ENCODE results near the gene ARFRP1. TPM values are rescaled to one million over a fixed set of nuclear protein-coding genes. Genes with fewer than 3 reads are reported as not detected.
A peak's percentile ranks its signal among the peaks of the same experiment; 100 is the strongest.

ARFRP1 gene
- total and polyA plus RNA-seq, 2 of the 13 experiments (the other 11 are each of a cell fraction or from before 2014, with no cell fraction given): 32.0 to 51.1 TPM

GRCh38 chr20:63697357-63697867 is 10.4 kb downstream of the ARFRP1 start (continued):
- TF ChIP-seq NFIC (IDR thresholded peaks at IDR 0.05; ENCODE audit: low read length): no peak

GRCh38 chr20:63696628-63697356 is 11.0 kb downstream of the ARFRP1 start, which contains the start of gene TNFRSF6B:
Gene TNFRSF6B (plus strand): TSS chr20:63696652. CDS start chr20:63696768, 116 bp downstream.
- POLR2A ChIA-PET: interaction anchor here (1.0 to 1.7 kb wide), 3 partner anchors 11 to 41 kb away, joined by 3 to 9 read pairs (median 3); partner anchors contain the start of genes ARFRP1, RTEL1 and ZGPAT
- peaks cover 21% of the 10 kb centered on the region for H3K4me1 ChIP-seq (ENCODE audit: insufficient read depth, low read length)
- 64% methylated on average over 37 of the region's 52 CpGs for WGBS (ENCODE audit: low lambda C conversion rate)
- no peak within 1 kb of the TSS for H2AFZ ChIP-seq (ENCODE audit: low read length)
- H3K4me3 ChIP-seq (replicated peaks in 1 of 3; ENCODE audit: insufficient read depth in 1 of 3, low read depth in 2 of 3, low read length in 3 of 3): peak within 1 kb of the TSS in 2 of 3 experiments; percentile 0 to 43; a peak in 1 of 6 replicates
- BruUV-seq (replicated peaks): no TSS peak
- no peaks in the 10 kb centered on the region for H3K9me3 ChIP-seq (ENCODE audit: low read length)
- CTCF ChIA-PET (ENCODE audit: low intra/inter-chr PET ratio, low total read pairs): no interaction called here
- DNase-seq (ENCODE audit: low spot score) (no peak), ATAC-seq (peak; percentile 21), FAIRE-seq (no peak)
- H3K36me3 ChIP-seq (replicated peaks in 1 of 2; ENCODE audit: control insufficient read depth in 1 of 2, insufficient read depth in 2 of 2, low read length in 2 of 2): peaks cover 4% of the 10 kb centered on the region in 2 experiments; a peak in 4 of 5 replicates
- H3K27me3 ChIP-seq (ENCODE audit: control insufficient read depth in 1 of 2, insufficient read depth in 2 of 2, low read length in 2 of 2): no peaks in the 10 kb centered on the region
- no peak within 1 kb of the TSS for H3K27ac ChIP-seq (ENCODE audit: extremely low read length, insufficient read depth, low read length)
- intact Hi-C loops (cut with micrococcal nuclease; ENCODE audit: unreplicated experiment) (no loop called here), in situ Hi-C loops (cut with HindIII; ENCODE audit: extremely low pct_ligation_motif_present, low pct_unique_long_range_greater_than_20kb) (no loop called here)
- H3K9ac ChIP-seq (ENCODE audit: insufficient read depth, low read depth, low read length): peak within 1 kb of the TSS; percentile 49
- H3K79me2 ChIP-seq (ENCODE audit: insufficient read depth, low read length): no peaks in the 10 kb centered on the region
- H3K4me2 ChIP-seq (ENCODE audit: low read depth, low read length): peak within 1 kb of the TSS; percentile 63
- H4K20me1 ChIP-seq (ENCODE audit: insufficient read depth, low read length): peaks cover 4% of the 10 kb centered on the region; the same call in 1 of the 2 replicates
- no peak for TF ChIP-seq ZNF501 (CRISPR knock-in tag; IDR thresholded peaks at IDR 0.05)
- no peak for TF ChIP-seq KDM1A (CRISPR knock-in tag; IDR thresholded peaks at IDR 0.05)
- no peak for TF ChIP-seq ZNF207 (IDR thresholded peaks at IDR 0.05; ENCODE audit: borderline replicate concordance)
- TF ChIP-seq ZNF382 (CRISPR knock-in tag; IDR thresholded peaks at IDR 0.05; ENCODE audit: borderline replicate concordance): no peak
- no peak for TF ChIP-seq ZNF292 (CRISPR knock-in tag; IDR thresholded peaks at IDR 0.05; ENCODE audit: borderline replicate concordance, low read depth)
- TF ChIP-seq, protein P1, sequence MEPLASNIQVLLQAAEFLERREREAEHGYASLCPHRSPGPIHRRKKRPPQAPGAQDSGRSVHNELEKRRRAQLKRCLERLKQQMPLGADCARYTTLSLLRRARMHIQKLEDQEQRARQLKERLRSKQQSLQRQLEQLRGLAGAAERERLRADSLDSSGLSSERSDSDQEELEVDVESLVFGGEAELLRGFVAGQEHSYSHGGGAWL (CRISPR knock-in tag; IDR thresholded peaks at IDR 0.05): peak; percentile 47; the same call in 1 of the 2 replicates
- TF ChIP-seq HDAC1 (CRISPR knock-in tag; IDR thresholded peaks at IDR 0.05): no peak
- TF ChIP-seq THAP8 (CRISPR knock-in tag; IDR thresholded peaks at IDR 0.05; ENCODE audit: borderline replicate concordance): no peak
- TF ChIP-seq YEATS2 (CRISPR knock-in tag; IDR thresholded peaks at IDR 0.05; ENCODE audit: borderline replicate concordance): 0 out of 2 replicates have a peak, but pooled peaks have one; percentile 18
- TF ChIP-seq ZNF709 (CRISPR knock-in tag; IDR thresholded peaks at IDR 0.05): no peak
- no peak for TF ChIP-seq MTA1 (CRISPR knock-in tag; IDR thresholded peaks at IDR 0.05; ENCODE audit: borderline replicate concordance)
- TF ChIP-seq, protein P2, sequence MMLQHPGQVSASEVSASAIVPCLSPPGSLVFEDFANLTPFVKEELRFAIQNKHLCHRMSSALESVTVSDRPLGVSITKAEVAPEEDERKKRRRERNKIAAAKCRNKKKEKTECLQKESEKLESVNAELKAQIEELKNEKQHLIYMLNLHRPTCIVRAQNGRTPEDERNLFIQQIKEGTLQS (CRISPR knock-in tag; IDR thresholded peaks at IDR 0.05): no peak; the same call in 1 of the 2 replicates
- no peak for TF ChIP-seq IKZF1 (IDR thresholded peaks at IDR 0.05)
- no peak for TF ChIP-seq ZNF33B (CRISPR knock-in tag; IDR thresholded peaks at IDR 0.05)
- peak; percentile 70; the same call in 1 of the 2 replicates for TF ChIP-seq ERF (CRISPR knock-in tag; IDR thresholded peaks at IDR 0.05)
- TF ChIP-seq, protein P3, sequence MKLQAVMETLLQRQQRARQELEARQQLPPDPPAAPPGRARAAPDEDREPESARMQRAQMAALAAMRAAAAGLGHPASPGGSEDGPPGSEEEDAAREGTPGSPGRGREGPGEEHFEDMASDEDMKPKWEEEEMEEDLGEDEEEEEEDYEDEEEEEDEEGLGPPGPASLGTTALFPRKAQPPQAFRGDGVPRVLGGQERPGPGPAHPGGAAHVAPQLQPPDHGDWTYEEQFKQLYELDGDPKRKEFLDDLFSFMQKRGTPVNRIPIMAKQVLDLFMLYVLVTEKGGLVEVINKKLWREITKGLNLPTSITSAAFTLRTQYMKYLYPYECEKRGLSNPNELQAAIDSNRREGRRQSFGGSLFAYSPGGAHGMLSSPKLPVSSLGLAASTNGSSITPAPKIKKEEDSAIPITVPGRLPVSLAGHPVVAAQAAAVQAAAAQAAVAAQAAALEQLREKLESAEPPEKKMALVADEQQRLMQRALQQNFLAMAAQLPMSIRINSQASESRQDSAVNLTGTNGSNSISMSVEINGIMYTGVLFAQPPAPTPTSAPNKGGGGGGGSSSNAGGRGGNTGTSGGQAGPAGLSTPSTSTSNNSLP (IDR thresholded peaks at IDR 0.05; ENCODE audit: low read depth, low read length): no peak
- TF ChIP-seq ZNF747 (CRISPR knock-in tag; IDR thresholded peaks at IDR 0.05; ENCODE audit: borderline replicate concordance): no peak; the same call in 1 of the 2 replicates
- no peak for TF ChIP-seq SUZ12 (IDR thresholded peaks at IDR 0.05; ENCODE audit: low read depth, low read length)
- TF ChIP-seq HNRNPH1 (optimal IDR thresholded peaks at IDR 0.05; ENCODE audit: low read depth, low read length): peak; percentile 1
- TF ChIP-seq JDP2 (CRISPR knock-in tag; IDR thresholded peaks at IDR 0.05; ENCODE audit: borderline replicate concordance): no peak
